SK-N-SH (cell line): ENCODE results near the gene SEC14L5.

Source experiments
- EP300 ChIP-seq, 2 experiments: IDR thresholded peaks; 2 replicates each; pipeline versions ENCODE4 v1.4.0 to v1.6.1; 2012; ENCODE audit warnings: borderline replicate concordance in 1 of 2, low read depth in 1 of 2, low read length in 1 of 2
- MXI1 ChIP-seq: IDR thresholded peaks from 2 replicates; pipeline ENCODE4 v1.6.1; 2012; ENCODE audit warnings: mild to moderate bottlenecking, low read depth, low read length, improper control_type of control experiment
- POLR2AphosphoS5 ChIP-seq: IDR thresholded peaks from 2 replicates; pipeline ENCODE4 v1.6.1; 2012; ENCODE audit warnings: low read depth, low read length
- TF ChIP-seq, protein P1 (sequence below): IDR thresholded peaks from 2 replicates; pipeline ENCODE4 v1.4.0; 2012; ENCODE audit warnings: low read depth

GRCh38 chr16:4945560-4946502 is 12.3 kb upstream of the SEC14L5 start:
- TF ChIP-seq, protein P1, sequence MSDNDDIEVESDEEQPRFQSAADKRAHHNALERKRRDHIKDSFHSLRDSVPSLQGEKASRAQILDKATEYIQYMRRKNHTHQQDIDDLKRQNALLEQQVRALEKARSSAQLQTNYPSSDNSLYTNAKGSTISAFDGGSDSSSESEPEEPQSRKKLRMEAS: no peak
- TF ChIP-seq EP300 (IDR thresholded peaks at IDR 0.05; ENCODE audit: borderline replicate concordance in 1 of 2, low read depth in 1 of 2, low read length in 1 of 2): peak in 1 of 2 experiments; percentile 59; a peak in 2 of 4 replicates
- TF ChIP-seq POLR2AphosphoS5: no peak
- TF ChIP-seq MXI1: no peak
